Liver (tissue), 9 donors: Measurements from ENCODE around the gene AKR1C8. TPM values are rescaled to one million over a fixed set of nuclear protein-coding genes. Genes with fewer than 3 reads are reported as not detected.
A peak's percentile ranks its signal among the peaks of the same experiment; 100 is the strongest.

Source experiments
- DNase-seq: peaks from one replicate; pipeline ENCODE4 v3.0.0-alpha.2; 2017; ENCODE audit warnings: low spot score
- H3K27ac ChIP-seq, 2 donors: one replicate each; pipeline ENCODE4 v1.7.0; 2013; ENCODE audit warnings: inconsistent platforms in 2 of 2, low read length in 2 of 2, control low read depth in 1 of 2, low read depth in 1 of 2, mild to moderate bottlenecking in 1 of 2
- H3K27me3 ChIP-seq, 4 donors: one replicate each; pipeline versions ENCODE4 v1.6.1 to v1.7.0; 2013; ENCODE audit warnings: low read length in 3 of 4, inconsistent platforms in 1 of 4, mild to moderate bottlenecking in 1 of 4, moderate library complexity in 1 of 4; ENCODE audit not compliant: control insufficient read depth in 4 of 4, insufficient read depth in 4 of 4
- H3K36me3 ChIP-seq, 4 donors: one replicate each; pipeline versions ENCODE4 v1.6.1 to v1.7.0; 2013; ENCODE audit warnings: low read length in 3 of 4, mild to moderate bottlenecking in 3 of 4, low read depth in 1 of 4, moderate library complexity in 1 of 4; ENCODE audit not compliant: control insufficient read depth in 4 of 4, insufficient read depth in 3 of 4
- H3K4me1 ChIP-seq, 4 donors: one replicate each; pipeline versions ENCODE4 v1.6.1 to v1.7.0; 2013; ENCODE audit warnings: low read length in 3 of 4, mild to moderate bottlenecking in 3 of 4, moderate library complexity in 1 of 4; ENCODE audit not compliant: control insufficient read depth in 4 of 4, insufficient read depth in 4 of 4
- H3K4me3 ChIP-seq, 3 donors: one replicate each; pipeline versions ENCODE4 v1.6.1 to v1.7.0; 2013; ENCODE audit warnings: low read length in 3 of 3, control low read depth in 1 of 3, low read depth in 1 of 3, mild to moderate bottlenecking in 1 of 3
- H3K9ac ChIP-seq, 2 donors: one replicate each; pipeline ENCODE4 v1.7.0; 2013; ENCODE audit warnings: low read length in 2 of 2, mild to moderate bottlenecking in 2 of 2, moderate library complexity in 2 of 2, control low read depth in 1 of 2, low read depth in 1 of 2
- H3K9me3 ChIP-seq, 4 donors: one replicate each; pipeline versions ENCODE4 v1.6.1 to v1.7.0; 2013; ENCODE audit warnings: low read length in 3 of 4; ENCODE audit not compliant: control insufficient read depth in 4 of 4
- EGR1 ChIP-seq, 2 donors: IDR thresholded peaks; 2 replicates each; pipeline ENCODE4 v1.6.1; 2016 to 2018; ENCODE audit warnings: antibody characterized with exemption in 2 of 2, low read depth in 2 of 2
- FOXA1 ChIP-seq: IDR thresholded peaks from 2 replicates; pipeline ENCODE4 v1.6.1; 2016; ENCODE audit warnings: antibody characterized with exemption
- FOXA2 ChIP-seq: IDR thresholded peaks from 2 replicates; pipeline ENCODE4 v1.6.1; 2016; ENCODE audit warnings: antibody characterized with exemption
- GABPA ChIP-seq, 2 donors: IDR thresholded peaks in 1 of 2; conservative IDR thresholded peaks in 1 of 2; 2 replicates each; pipeline ENCODE4 v1.6.1; 2016; ENCODE audit warnings: antibody characterized with exemption in 2 of 2, mild to moderate bottlenecking in 1 of 2, moderate library complexity in 1 of 2
- HNF4A ChIP-seq, 2 donors: conservative IDR thresholded peaks; 2 replicates each; pipeline ENCODE4 v1.6.1; 2016; ENCODE audit warnings: antibody characterized with exemption in 2 of 2, mild to moderate bottlenecking in 2 of 2
- HNF4G ChIP-seq: IDR thresholded peaks from 2 replicates; pipeline ENCODE4 v1.6.1; 2016; ENCODE audit warnings: antibody characterized with exemption
- JUND ChIP-seq, 2 donors: IDR thresholded peaks; 2 replicates each; pipeline ENCODE4 v1.6.1; 2016; ENCODE audit warnings: antibody characterized with exemption in 2 of 2
- MAX ChIP-seq: IDR thresholded peaks from 2 replicates; pipeline ENCODE4 v1.6.1; 2016; ENCODE audit warnings: antibody characterized with exemption
- NR2F2 ChIP-seq: IDR thresholded peaks from 2 replicates; pipeline ENCODE4 v1.6.1; 2016; ENCODE audit warnings: antibody characterized with exemption
- RAD21 ChIP-seq, 2 donors: IDR thresholded peaks; 2 replicates each; pipeline ENCODE4 v1.6.1; 2016; ENCODE audit warnings: antibody characterized with exemption in 2 of 2, mild to moderate bottlenecking in 2 of 2
- REST ChIP-seq: IDR thresholded peaks from 2 replicates; pipeline ENCODE4 v1.6.1; 2016; ENCODE audit warnings: antibody characterized with exemption, mild to moderate bottlenecking
- RXRA ChIP-seq, 2 donors: IDR thresholded peaks; 2 replicates each; pipeline ENCODE4 v1.6.1; 2017 to 2018; ENCODE audit warnings: antibody characterized with exemption in 2 of 2, mild to moderate bottlenecking in 1 of 2
- SP1 ChIP-seq: IDR thresholded peaks from 2 replicates; pipeline ENCODE4 v1.6.1; 2018; ENCODE audit warnings: antibody characterized with exemption, mild to moderate bottlenecking
- TAF1 ChIP-seq: conservative IDR thresholded peaks from 2 replicates; pipeline ENCODE4 v1.6.1; 2016; ENCODE audit warnings: antibody characterized with exemption, mild to moderate bottlenecking
- YY1 ChIP-seq: IDR thresholded peaks from 2 replicates; pipeline ENCODE4 v1.6.1; 2016; ENCODE audit warnings: antibody characterized with exemption, mild to moderate bottlenecking
- WGBS: extraction: QIAGEN DNeasy Blood & Tissue Kit; methylation state at CpG from one replicate; pipeline ENCODE4 v1.1.7; 2013; 5-methylcytosine and 5-hydroxymethylcytosine counted together
- polyA plus RNA-seq, 2 donors: library from polyadenylated mRNA; stranded (reverse) in 1 of 2; unstranded in 1 of 2; fragments of 200-250 nt in 1 of 2; fragments of >200 nt in 1 of 2; fragmentation: Nextera tagmentation in 1 of 2; extraction: Ambion mirVana in 1 of 2; gene quantifications; one replicate each; pipeline versions ENCODE4 v1.2.1 to v1.2.3, GENCODE V29; 2013 to 2015
- total RNA-seq, 2 donors: library from RNA; depleted of rRNA; stranded (reverse); fragments of >200 nt; gene quantifications; one replicate each; pipeline ENCODE4 v1.2.3, GENCODE V29; 2014
- TF ChIP-seq, protein P1 (sequence below): IDR thresholded peaks from 2 replicates; pipeline ENCODE4 v1.6.1; 2016; ENCODE audit warnings: antibody characterized with exemption
- TF ChIP-seq, protein P2 (sequence below): fragments of 150-350 bp; IDR thresholded peaks from 2 replicates; pipeline ENCODE4 v1.5.1; 2017; ENCODE audit warnings: improper control_type of control experiment, low read depth, low read length; ENCODE audit not compliant: missing input control
- TF ChIP-seq, protein P3 (sequence below): IDR thresholded peaks from 2 replicates; pipeline ENCODE4 v1.6.1; 2016; ENCODE audit warnings: antibody characterized with exemption
- donor health status: healthy.
- donor health status: healthy.
- donor health status: healthy.
- donor health status: healthy.
- donor health status: healthy.

AKR1C8 gene
- total and polyA plus RNA-seq, 4 donors: 2.5 to 28.5 (median 19.2) TPM; not detected in 1

GRCh38 chr10:5219262-5219661, 34.3 kb upstream of the AKR1C8 start:
- Histone ChIP-seq H3K27me3 (no peaks in the 10 kb centered on the region), H3K9ac (no peak overlapping the region), H3K4me1 (peaks cover 0 to 2% (median 0%) of the 10 kb centered on the region in 4 donors), H3K36me3 (peaks cover 6 to 51% (median 36%) of the 10 kb centered on the region in 4 donors), H3K27ac (no peak overlapping the region), H3K4me3 (no peak overlapping the region), H3K9me3 (peaks cover 0 to 3% (median 0%) of the 10 kb centered on the region in 4 donors)
- TF ChIP-seq REST (no peak), FOXA2 (no peak)
- TF ChIP-seq, protein P1, sequence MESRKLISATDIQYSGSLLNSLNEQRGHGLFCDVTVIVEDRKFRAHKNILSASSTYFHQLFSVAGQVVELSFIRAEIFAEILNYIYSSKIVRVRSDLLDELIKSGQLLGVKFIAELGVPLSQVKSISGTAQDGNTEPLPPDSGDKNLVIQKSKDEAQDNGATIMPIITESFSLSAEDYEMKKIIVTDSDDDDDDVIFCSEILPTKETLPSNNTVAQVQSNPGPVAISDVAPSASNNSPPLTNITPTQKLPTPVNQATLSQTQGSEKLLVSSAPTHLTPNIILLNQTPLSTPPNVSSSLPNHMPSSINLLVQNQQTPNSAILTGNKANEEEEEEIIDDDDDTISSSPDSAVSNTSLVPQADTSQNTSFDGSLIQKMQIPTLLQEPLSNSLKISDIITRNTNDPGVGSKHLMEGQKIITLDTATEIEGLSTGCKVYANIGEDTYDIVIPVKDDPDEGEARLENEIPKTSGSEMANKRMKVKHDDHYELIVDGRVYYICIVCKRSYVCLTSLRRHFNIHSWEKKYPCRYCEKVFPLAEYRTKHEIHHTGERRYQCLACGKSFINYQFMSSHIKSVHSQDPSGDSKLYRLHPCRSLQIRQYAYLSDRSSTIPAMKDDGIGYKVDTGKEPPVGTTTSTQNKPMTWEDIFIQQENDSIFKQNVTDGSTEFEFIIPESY: no peak
- no peak for DNase-seq
- whole genome bisulfite sequencing: 68% methylated on average over 3 of the region's 3 CpGs

- Histone ChIP-seq H3K9ac (peak overlapping the region in 1 of 2 donors; percentile 15), H3K4me3 (no peak overlapping the region), H3K27ac (peak overlapping the region in 1 of 2 donors; percentile 20), H3K27me3 (no peaks in the 10 kb centered on the region), H3K36me3 (peaks cover 6 to 64% (median 41%) of the 10 kb centered on the region in 4 donors), H3K9me3 (peaks cover 0 to 1% (median 0%) of the 10 kb centered on the region in 4 donors), H3K4me1 (peaks cover 0 to 2% (median 0%) of the 10 kb centered on the region in 4 donors)
- WGBS: 18% methylated on average over 2 of the region's 2 CpGs
- no peak for TF ChIP-seq TAF1
- TF ChIP-seq, protein P2, sequence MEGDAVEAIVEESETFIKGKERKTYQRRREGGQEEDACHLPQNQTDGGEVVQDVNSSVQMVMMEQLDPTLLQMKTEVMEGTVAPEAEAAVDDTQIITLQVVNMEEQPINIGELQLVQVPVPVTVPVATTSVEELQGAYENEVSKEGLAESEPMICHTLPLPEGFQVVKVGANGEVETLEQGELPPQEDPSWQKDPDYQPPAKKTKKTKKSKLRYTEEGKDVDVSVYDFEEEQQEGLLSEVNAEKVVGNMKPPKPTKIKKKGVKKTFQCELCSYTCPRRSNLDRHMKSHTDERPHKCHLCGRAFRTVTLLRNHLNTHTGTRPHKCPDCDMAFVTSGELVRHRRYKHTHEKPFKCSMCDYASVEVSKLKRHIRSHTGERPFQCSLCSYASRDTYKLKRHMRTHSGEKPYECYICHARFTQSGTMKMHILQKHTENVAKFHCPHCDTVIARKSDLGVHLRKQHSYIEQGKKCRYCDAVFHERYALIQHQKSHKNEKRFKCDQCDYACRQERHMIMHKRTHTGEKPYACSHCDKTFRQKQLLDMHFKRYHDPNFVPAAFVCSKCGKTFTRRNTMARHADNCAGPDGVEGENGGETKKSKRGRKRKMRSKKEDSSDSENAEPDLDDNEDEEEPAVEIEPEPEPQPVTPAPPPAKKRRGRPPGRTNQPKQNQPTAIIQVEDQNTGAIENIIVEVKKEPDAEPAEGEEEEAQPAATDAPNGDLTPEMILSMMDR: no peak
- TF ChIP-seq FOXA1: no peak
- TF ChIP-seq FOXA2: no peak
- TF ChIP-seq SP1: peak; percentile 86
- peak in 1 of 2 donors; percentile 39 for TF ChIP-seq EGR1 (IDR thresholded peaks at IDR 0.05; ENCODE audit: low read depth in 2 of 2)
- TF ChIP-seq, protein P1: no peak
- peak; percentile 57 for TF ChIP-seq MAX
- TF ChIP-seq NR2F2: peak; percentile 51
- TF ChIP-seq REST: no peak
- peak in 1 of 2 donors; percentile 66 for TF ChIP-seq RAD21 (IDR thresholded peaks at IDR 0.05)
- TF ChIP-seq GABPA (IDR thresholded peaks at IDR 0.05 in 1 of 2, conservative IDR thresholded peaks at IDR 0.05 in 1 of 2): no peak
- peak; percentile 51 to 84 for TF ChIP-seq HNF4A (conservative IDR thresholded peaks at IDR 0.05)
- peak; percentile 91 to 98 for TF ChIP-seq RXRA (IDR thresholded peaks at IDR 0.05)
- TF ChIP-seq, protein P3, sequence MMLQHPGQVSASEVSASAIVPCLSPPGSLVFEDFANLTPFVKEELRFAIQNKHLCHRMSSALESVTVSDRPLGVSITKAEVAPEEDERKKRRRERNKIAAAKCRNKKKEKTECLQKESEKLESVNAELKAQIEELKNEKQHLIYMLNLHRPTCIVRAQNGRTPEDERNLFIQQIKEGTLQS: no peak
- TF ChIP-seq YY1: peak; percentile 49
- peak in 1 of 2 donors; percentile 47 for TF ChIP-seq JUND (IDR thresholded peaks at IDR 0.05)
- no peak for TF ChIP-seq HNF4G
- DNase-seq: no peak
Observed at GRCh38 chr10:5216801-5217200, 31.9 kb upstream of the AKR1C8 start.
